HG02840 (cell line): ENCODE results near the gene LOXL3.

Experiments used
- ATAC-seq: cut with Tn5 transposase; IDR thresholded peaks from one replicate; pipeline ENCODE4 v1.9.1; 2021; ENCODE audit warnings: mild to moderate bottlenecking, moderate library complexity, moderate number of reproducible peaks; ENCODE audit not compliant: unreplicated experiment, low FRiP score

Gene LOXL3

DNA sequence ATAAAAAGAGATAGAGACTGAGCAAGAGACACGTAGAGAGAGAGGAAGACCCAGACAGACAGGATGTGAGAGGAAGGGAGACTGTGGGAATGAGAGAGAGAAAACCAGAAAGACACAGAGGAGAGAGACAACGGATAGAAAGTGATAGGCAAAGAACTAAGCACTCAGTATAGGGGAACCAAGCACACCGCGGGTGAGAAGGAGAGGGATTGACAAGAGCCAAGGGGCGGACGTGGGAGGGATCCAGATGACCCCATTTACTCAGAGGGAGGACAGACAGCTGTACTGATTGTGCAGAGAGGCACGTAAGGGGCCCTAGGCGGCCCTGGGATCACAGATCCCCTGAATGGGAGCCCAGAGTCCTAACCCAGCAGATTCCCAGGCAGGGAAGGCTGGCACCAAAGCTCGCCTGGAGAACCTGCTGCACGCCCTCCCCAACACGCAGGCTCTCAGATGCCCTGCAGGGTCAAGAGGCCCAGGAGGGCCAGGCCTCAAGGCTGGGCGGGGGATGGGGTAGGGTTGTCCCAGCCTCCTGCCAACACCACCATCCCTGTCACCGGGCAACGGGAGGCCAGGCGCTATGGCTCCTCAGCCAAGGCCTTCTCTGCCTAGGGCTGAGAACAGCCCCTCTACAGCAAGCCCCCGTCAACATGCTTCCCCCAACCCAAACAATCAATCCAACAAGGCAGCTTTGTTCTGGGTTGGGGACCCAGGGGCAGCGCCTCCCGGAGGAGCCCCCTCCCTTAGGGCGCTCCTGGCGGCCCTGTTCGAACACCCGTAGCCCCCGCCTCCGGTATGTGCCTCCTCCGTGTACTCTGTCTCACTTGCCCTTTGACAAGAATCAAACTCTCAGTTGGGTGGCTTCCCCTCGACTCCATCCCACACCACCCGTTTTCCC lies 579 bp downstream of the LOXL3 start:
- no peak for ATAC-seq

DNA sequence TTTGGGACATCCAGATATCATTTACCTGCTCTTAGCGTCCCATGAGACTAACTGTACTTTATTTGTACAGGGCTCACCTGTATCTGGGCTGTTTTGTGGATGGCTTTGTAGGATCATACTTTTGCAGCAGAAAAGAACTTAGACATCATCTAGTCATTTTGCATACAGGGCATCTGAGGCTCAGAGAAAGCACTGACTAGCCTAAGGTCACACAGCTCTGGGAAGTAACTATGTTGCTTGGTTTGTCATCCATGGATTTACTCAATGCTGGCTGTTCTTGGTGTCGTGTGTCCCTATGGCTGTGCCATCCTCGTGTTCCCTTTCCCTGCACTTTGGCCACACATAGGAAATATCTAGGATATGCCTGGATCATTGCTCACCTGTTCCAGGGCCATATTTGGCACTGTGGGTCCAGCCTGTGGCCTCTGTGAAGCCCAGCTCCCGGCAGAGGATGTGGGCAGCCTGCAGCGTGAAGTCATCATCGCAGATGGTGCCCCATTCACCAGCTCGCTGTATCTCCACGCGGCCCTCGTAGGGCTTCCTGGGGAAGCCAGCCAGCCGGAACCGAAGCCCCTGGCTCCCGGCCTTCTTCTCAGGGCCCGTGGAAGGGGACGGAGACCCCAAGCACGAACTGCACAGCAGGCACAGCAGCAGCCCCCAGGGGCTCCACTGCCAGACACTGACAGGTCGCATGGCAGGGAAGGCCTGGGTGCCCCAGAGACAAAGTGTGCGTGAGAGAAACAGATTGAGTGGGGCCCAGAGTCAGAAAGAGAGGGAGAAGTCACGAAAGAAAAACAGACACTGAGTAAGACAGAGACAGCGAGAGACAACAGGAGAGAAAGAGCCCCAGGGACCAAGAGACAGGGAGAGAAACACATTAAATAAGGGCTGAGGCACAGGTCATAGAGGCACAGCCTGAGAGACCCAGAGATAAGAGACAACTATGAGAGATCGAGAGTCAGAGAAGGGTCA lies 1.5 kb downstream of the LOXL3 start:
- no peak for ATAC-seq

DNA sequence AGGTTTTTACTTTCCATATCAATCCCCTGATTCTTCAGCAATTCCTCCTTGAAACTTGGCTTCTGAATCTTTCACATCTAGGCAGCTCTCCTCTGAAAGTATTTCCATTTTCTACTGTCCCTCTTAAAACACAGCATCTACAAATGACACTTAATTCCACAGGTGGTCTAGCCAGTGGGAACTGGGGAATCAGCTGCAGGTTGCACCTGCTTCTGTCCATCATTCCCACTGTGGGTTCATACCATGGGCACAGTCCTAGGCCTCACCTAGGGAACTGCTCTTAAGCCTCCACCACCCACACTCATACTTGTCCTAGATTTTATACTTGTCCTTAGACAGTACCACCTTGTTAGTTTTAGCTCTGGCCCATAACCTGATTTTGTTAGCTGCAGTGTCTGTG lies 2.2 kb downstream of the LOXL3 start:
- no peak for ATAC-seq

DNA sequence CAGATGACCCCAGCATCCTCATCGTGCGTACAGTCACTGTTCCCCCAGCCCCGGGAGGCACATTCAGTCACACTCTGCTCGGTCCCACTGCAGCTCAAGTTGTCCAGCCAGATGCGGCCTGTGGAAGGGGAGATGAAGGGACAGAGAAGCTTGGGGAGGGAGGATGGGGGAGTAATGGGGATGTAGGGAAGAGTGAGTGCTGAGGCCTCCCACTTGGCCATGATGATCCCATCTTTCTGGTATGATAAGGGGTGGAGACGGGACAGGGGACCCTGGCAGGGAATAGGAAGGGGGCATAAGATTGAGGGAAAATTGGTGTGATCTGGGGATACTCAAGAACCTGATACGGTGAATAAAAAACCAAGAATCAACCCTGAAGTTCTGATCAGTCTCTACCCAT lies 3.5 kb downstream of the LOXL3 start:
- no peak for ATAC-seq

DNA sequence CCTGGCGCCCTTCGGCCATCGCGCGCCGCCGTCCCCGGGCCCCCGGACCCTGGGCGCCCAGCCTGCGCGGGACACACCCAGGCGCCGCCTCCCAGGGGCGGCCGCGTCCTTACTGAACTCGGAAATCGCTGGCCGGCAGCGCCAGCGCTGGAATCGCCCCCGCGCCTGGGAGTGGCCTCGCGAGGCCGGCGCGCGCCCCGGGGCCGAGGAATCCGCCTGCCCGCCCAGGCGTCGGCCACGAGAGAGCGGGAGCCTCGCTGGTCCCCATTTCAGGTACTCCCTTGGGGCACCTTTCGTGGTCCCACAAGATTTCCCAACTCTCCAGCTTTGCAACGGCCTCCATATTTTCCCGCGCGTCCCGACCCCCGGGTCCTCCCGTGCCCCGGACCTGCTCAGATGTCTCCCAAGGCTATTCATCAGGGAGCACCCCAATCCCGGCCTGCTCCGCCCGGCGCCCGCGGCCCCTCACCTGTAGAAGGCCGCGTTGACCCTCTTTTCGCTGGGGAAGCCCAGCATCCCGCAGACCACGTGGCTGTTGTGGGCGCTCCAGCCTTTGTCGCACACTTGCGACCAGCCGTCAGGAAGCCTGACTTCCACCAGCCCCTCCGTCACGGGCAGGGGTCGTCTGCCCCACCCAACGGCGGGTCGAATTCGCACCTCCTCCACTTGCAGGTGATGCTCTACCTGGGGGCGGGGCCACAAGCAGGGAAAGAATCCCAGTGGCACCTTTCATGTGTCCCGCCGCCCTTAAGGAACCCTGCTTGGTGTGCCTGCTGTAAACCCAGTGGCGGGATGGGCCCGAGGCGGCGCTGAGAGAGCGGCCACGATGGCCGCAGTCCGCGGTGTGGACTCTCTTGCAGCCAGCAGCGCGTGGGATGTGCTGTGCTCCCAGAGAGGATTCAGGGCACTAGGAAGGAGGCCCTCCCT lies 4.6 kb downstream of the LOXL3 start:
- ATAC-seq: no peak

DNA sequence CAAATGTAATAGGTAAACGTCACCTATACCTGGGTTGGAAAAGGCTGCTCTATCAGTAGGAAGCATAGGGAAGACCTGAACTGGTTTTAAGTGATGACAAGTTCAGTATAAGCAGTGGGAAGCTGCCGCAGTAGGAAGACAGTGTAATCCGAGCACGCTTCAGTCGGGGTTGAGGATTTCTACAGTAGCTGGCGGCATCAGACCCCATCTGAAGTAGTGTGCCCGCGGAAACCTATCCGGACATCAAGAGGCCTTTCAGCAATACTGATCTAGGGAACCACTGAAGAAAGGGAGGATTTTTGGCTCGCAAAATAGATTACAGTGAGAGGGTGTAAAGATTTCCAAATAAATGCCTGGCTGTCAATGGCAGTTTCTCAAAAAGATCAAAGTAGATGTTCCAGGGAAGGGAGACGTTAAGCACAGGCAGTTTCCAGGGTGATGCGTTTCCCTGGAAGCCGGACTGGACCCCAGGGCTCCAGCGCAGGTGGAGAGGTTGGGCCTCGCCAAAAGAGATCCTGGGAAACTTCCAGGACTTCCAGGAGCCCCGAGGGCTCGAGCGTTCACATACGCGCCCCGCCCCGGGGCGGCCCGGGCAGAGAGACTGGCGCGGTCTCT lies 5.3 kb downstream of the LOXL3 start:
- no peak for ATAC-seq

DNA sequence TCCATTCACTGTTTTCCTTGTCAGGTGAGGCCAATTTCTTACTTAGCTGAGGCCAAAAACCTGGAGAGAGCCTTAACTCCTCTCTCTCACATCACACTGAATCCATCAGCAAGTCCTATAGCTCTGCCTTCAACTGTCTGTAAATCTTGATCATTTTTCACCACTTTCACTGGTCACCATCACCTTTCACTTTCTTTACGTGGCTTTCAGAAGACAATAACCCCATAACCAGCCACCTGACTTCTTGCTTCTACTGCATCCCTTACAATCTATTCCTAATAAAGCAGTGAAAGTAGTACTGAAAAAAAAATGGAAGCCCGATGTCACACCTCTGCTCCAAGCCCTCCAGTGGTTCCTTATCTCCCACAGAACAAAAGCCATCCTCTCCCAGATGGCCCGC lies 7.7 kb downstream of the LOXL3 start:
- ATAC-seq: no peak

DNA sequence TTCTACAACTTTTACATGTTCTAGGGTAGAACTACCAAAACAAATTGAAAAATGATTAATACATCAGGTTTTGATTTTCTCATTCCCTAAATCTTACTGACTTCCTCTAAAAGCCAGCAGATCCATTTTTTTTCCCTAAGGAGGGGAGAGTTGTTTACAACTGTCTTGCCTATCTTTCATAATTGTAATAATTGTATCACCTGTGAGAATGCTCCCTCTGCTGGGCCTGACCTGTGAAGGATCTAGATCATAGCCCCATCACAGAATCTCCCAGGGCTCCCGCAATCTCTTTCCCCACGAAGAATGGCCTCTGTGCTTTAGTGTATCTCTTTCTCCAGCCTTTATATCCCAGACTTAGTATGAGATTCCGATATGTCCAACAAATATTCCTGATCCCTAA lies 9.1 kb downstream of the LOXL3 start:
- no peak for ATAC-seq

DNA sequence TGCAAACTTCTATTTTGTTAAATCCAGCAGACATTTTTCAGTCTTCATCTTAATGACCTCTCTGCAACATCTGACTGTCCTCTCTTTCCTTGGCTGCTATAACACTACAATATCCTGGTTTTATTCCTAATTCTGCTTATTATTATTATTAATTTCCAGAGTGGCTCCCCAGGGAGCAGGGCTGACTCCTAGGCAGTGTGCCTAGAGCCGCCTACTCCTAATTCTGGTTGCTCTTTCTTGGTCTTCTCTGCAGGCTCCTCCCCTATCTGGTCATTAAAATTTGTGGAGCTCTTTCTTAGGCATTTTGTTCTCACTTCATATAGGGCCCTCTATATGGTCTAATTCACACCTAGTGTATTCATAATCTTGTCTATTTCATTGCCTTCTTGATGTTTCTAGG lies 10.8 kb downstream of the LOXL3 start:
- no peak for ATAC-seq

DNA sequence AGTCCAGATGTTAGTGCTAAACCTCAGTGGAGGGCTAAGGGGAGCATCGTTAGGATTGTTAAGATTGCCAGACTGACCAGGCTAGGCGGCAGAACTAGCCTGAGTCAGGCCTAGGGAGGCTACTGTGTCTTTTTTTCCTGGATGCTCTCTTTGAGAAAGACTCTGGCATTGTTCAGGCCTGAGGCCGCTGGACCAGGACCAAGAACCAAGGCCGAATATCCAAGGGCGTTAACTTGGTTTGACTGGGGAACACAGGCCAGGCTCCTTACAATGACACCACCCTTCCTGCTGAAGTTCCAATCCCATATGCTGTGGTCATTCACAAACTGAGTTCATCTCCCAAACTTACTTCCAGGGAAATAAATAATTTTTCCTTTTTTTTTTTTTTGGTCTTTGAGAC lies 13.5 kb downstream of the LOXL3 start:
- no peak for ATAC-seq

DNA sequence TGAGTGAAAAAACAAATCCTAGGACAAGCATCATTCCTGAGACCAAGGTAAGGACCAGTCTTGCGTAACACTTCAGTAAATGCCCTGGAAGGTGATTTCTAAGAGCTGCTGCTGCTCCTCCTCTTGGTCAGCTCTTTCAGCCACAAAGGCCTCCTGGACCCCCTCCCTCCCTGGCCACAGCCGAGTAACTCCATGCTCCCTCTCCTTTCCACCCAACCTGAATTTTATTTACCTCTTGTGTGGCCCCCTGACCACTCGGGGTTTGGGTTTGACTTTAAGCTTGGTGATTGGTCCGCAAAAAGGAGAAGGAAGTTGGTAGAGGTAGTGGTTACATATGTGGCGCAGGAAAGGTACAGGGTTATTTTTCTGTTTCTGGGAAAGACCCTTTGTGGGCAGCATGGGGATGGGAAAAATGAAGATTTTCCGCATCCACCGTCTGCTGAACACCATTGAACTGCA lies 14.8 kb downstream of the LOXL3 start:
- ATAC-seq: peak; percentile 52

DNA sequence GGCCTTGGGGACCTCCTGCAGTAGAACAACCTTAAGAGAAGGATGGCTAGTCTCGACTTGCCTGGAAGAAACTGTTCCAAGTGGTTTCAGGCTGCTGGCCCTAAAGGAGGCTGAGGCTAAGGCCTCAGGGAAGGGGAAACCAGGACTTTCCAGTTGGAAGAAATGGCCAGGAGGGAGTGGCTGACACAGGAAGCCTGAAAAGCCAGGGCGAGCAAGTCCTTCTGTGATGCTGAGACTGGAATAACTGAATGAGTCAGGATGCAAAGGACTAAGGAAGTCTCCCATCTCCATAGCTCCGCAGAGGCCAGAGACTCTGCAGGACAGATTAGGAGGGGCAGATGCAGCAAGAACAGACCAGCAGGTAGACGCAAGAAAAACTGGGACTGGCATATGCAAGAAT lies 16.6 kb downstream of the LOXL3 start:
- no peak for ATAC-seq

DNA sequence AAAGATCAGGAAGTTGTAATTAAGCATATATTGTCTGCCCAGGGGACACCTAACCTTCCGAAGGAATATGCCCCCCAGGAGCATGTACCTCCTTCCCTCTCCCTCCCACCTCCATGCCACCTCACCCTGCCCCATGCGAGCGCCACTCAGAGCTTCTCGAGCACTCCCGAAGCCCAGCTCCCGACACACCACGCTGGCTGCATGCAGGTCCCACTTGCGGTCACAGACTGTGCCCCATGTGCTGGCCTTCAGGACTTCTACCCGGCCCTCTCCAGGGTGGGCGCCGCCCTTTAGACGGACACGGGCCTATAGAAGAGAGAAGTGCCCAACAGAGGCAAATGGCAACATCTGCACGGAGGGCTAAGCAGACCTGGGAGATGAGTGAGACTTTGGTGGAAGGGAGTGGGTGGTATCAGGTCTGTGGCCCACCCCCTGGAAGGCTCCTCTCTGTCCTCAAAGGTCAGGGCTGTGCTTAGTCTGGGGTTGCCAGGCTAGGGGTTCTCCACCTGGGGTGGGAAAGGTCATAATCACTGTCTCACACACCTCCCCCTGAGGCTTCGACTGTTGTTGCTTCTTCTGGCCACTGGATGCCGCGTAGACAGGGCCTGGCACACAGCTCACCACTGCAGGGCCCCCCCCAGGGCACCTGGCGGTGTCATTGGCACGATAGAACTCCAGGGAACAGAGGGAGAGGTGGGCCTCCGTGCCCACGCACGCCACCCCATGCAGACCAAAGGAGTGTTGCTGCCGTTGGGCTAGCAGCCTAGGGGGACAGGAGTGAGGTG lies 17.4 kb downstream of the LOXL3 start:
- ATAC-seq: no peak

DNA sequence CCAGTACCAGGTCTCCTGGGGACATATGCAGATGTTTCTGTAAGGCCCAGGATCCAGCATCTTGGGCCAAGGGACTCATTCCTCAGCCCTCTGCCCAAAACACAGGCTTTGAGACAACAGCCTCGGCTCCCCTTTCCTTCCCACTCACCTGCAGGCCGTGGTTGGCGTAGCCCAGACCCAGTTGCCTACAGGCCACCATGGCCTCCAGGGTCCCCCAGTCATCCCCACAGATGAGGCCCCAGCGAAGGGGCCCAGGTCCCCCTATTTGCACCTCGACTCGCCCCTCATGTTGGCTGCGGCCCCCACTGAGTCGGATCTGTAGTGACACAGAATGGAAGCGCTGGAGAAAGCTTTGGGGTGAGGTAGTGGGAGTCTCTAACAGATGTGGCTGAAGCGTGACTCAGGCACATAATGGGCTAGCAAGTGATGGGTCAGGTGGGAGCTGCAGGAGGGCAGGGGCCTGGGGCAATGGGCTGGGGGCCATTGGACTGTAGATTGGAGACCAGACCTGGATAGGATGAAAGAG lies 18.2 kb downstream of the LOXL3 start:
- ATAC-seq: no peak

DNA sequence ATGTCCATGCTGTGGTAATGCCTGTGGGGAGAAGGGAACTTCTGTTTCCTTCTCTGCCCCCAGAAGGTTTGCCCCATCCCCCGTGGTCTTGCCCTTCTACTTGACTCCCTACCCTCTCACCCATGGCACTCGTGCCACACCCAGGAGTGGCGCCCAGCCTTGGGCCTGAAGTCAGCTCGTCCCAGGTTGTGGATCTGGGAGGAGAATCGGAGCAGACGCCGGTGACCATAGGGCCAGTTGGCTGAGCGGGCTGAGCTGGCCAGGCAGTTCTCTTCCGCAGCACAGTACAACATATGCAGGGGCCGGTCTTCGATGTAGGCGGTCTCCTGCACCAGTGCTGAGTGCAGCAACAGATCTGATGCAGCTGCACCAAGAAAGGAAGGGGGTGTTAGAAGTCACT lies 19.3 kb downstream of the LOXL3 start:
- no peak for ATAC-seq

DNA sequence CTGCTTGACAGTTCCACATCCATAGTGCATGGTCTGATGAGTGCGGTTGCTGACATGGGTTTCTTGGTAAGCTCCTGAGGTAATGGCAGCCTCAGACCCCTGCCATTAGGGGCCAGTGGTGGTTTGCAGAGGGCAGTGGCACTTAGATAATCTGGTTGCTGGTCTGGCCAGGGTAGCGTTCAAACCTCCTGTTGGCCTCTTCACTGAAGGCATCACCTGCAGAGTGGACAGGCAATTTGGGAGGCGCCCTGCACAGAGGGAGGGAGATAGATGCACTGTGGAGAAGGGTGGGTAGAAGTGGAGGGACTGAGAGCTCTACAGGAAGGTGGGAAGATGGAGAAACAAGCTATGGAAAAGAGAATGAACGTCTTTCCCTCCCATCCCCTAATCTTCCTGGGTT lies 20.3 kb downstream of the LOXL3 start:
- ATAC-seq: no peak

DNA sequence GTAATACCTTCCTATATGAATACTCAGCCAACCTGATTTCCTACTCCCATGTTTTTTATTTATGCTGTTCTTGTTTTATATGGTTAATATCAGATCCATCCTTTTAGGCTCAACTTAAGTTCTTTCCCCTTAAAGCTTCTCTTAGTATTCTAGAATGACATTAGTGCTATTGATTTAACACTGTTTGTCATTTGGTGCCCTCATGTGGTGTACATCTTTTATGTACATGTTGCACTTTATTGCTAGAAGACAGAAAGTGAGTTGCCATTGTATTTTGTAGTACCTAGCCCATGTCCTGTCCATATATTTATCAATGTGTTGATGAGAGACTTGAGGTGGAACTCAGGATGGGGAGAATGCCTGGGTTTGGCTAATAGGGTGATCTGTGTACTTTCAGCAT lies 21.5 kb downstream of the LOXL3 start:
- ATAC-seq: no peak

DNA sequence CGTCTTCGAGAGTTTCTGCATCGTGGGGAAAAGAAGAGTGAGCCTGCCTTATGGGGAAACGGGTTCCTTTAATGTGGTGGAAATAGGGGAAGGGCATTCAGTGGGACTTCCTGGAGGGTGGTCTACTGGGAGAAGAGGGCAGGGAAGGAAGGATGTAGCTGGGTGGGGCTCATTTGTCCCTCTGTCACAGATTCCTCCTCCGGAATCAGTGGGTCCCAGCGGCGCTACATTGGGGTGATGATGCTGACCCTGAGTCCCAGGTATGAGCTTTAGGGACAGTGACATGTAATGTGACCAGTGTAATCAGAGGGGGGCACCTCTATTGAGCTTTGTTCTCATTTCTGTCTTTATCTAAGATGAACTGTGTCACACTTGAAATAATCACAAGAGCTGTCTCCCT lies 22.1 kb downstream of the LOXL3 start:
- no peak for ATAC-seq
